Bronchus fibroblast of lung (primary cell): ENCODE results near the gene SRGN. TPM values are rescaled to one million over a fixed set of nuclear protein-coding genes. Genes with fewer than 3 reads are reported as not detected.

Experiments used
- total RNA-seq: library from RNA; depleted of rRNA; stranded (reverse); fragments of >200 nt; gene quantifications from 2 replicates; pipeline ENCODE4 v1.2.3, GENCODE V29; 2015

Gene SRGN, protein sequence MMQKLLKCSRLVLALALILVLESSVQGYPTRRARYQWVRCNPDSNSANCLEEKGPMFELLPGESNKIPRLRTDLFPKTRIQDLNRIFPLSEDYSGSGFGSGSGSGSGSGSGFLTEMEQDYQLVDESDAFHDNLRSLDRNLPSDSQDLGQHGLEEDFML
- 110 TPM in 2 replicates for total RNA-seq

DNA sequence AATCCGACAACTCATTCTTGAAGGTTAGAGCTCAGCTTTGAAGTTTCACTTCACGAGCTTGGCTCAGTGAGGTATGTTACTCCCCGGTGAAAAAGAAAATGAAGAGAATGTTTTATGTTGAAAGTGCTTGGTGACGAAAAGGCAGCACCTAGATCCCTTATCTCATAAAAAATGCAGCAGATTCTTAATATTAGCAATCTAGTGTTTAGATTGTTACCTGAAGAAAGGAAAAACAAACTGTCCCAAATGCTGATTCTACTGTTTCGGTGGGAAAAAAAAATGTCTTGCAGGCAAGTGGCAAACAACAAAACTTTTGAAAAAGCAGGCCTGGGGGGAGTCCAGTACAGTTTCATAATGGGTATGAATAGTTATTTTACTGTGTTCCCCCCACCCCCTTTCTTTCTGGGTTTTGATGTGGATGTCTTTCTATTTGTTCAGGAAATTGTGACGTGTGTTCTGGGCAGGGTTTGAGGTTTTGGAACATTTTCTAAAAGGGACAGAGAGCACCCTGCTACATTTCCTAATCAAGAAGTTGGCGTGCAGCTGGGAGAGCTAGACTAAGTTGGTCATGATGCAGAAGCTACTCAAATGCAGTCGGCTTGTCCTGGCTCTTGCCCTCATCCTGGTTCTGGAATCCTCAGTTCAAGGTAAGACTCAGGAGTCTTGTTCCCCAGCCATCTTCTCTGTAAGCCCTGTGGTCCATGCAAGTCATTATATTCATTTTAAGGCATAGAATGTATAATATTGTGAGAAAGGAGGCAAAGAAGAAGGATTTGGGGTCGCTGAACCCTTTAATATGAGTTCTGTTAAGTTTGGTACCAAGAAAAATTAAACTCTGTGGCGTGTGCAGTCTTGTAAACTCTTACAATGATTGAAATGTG, at the start of gene SRGN:
Gene SRGN, plus strand, starts transcription at position 514 of the 881 bp plus-strand sequence. Its CDS starts 55 bp downstream, at position 569.

DNA sequence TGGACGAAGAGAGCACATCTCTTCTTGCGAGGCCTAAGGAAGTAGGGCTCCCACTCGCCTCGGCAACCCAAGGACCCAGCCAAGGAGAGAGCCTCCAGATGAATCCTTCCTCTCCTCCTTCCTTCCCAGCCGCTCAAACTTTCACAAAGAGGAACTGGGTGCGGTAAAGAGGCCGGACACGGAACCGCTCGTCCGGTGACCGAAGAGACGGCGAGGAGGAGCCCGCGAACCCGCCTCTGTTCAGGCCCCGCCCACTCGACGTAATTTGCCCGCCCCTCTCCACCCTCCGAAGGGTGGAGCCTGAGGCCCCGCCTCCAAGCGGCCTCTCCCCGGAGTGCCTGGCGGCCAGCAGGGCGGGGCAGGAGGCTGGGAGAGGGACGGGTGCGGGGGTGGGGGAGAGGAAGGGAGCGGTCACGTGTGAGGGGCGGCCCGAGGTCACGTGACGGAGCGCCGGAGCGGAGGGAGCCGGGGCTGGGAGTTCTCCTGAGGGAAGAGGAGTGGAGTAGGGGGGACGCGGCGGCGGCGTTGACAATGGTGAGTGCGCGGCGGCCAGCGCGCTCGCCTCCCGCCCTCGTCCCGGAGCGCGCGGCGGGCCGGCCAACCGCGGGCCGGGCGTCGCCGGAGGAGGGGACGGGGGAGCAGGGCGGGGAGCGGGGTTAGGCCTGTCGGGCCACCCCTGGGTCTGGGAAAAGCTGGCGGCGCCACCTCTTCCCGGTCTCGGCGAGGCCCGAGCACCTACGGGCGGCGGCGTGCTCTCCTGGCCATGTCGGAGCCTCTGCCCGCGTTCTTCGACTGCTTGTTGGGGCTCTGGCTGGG, 36.1 kb downstream of the SRGN start, which contains the start of gene VPS26A:
Gene VPS26A, plus strand, starts transcription at position 432 of the 816 bp plus-strand sequence. Its CDS starts 100 bp downstream, at position 532.

Other genes with a start within 250 kb of the SRGN start
- 37.9 and 47.2 TPM in 2 replicates for gene DDX50, start 186.8 kb upstream of the SRGN start, total RNA-seq
- gene DDX21, start 131.9 kb upstream of the SRGN start, total RNA-seq = 56.0 and 64.7 TPM in 2 replicates
- gene KIFBP, start 99.3 kb upstream of the SRGN start, total RNA-seq = 40.0 and 41.7 TPM in 2 replicates
- gene VPS26A, start 36.1 kb downstream of the SRGN start, total RNA-seq = 12.6 and 15.6 TPM in 2 replicates
- 17.7 and 23.5 TPM in 2 replicates for gene SUPV3L1, start 92.1 kb downstream of the SRGN start, total RNA-seq
- under 0.01 TPM in 1 of 2 replicates, not detected in the other for gene HKDC1, start 132.2 kb downstream of the SRGN start, total RNA-seq
- 72.8 and 76.4 TPM in 2 replicates for gene HK1, start 190.4 kb downstream of the SRGN start, total RNA-seq